Endothelial cell of hepatic sinusoid (primary cell): ENCODE data around the gene C1orf35.

Source experiments
- in situ Hi-C: cut with HindIII; loops from 2 replicates; pipeline ENCODE4 v1.10.0; 2017; ENCODE audit warnings: low sequenced_read_pairs

The C1orf35 gene

GRCh38 chr1:228102791-228103620 lies at the start of gene C1orf35:
TSS of gene C1orf35 (minus strand) at chr1:228103325. CDS start at chr1:228103227, 98 bp downstream.
- in situ Hi-C loops, result no loop called here

GRCh38 chr1:228152918-228153258 lies 49.8 kb upstream of the C1orf35 start:
- in situ Hi-C loops, result no loop called here

GRCh38 chr1:228152097-228152917 lies 49.2 kb upstream of the C1orf35 start:
- in situ Hi-C loops, result no loop called here

GRCh38 chr1:228151180-228151925 lies 48.2 kb upstream of the C1orf35 start:
- in situ Hi-C loops, result no loop called here

GRCh38 chr1:228150461-228151179 lies 47.5 kb upstream of the C1orf35 start:
- in situ Hi-C loops, result no loop called here

- in situ Hi-C loops, result no loop called here
Measured at GRCh38 chr1:228150120-228150460, 47.0 kb upstream of the C1orf35 start.

GRCh38 chr1:228149406-228150119 lies 46.4 kb upstream of the C1orf35 start, which contains the start of gene GJC2:
TSS of gene GJC2 (plus strand) at chr1:228149930. CDS start at chr1:228157759, 7,829 bp downstream.
- in situ Hi-C loops, result no loop called here

- in situ Hi-C loops, result no loop called here
Measured at GRCh38 chr1:228148935-228149405, 45.8 kb upstream of the C1orf35 start.

- in situ Hi-C loops, result no loop called here
Measured at GRCh38 chr1:228148196-228148861, 45.2 kb upstream of the C1orf35 start.

- in situ Hi-C loops, result no loop called here
Measured at GRCh38 chr1:228147768-228148167, 44.6 kb upstream of the C1orf35 start.

- in situ Hi-C loops, result no loop called here
Measured at GRCh38 chr1:228147151-228147693, 44.1 kb upstream of the C1orf35 start.

- in situ Hi-C loops, result no loop called here
Measured at GRCh38 chr1:228146417-228147150, 43.5 kb upstream of the C1orf35 start.

- in situ Hi-C loops, result no loop called here
Measured at GRCh38 chr1:228145463-228146416, 42.6 kb upstream of the C1orf35 start.

GRCh38 chr1:228144993-228145343 lies 41.8 kb upstream of the C1orf35 start:
- in situ Hi-C loops, result no loop called here

GRCh38 chr1:228144193-228144992 lies 41.3 kb upstream of the C1orf35 start:
- in situ Hi-C loops, result no loop called here

- in situ Hi-C loops, result no loop called here
Measured at GRCh38 chr1:228143480-228144192, 40.5 kb upstream of the C1orf35 start.
